AG10803 (cell line): Measurements from ENCODE around the gene ZNF236.

Experiments used
- DNase-seq: peaks from one replicate; pipeline ENCODE4 v3.0.0; 2010; ENCODE audit warnings: low read depth
- H3K4me3 ChIP-seq: 2 replicates; pipeline ENCODE4 v1.5.1; 2011; ENCODE audit warnings: mild to moderate bottlenecking, low read length, control low read depth
- CTCF ChIP-seq: conservative IDR thresholded peaks from 2 replicates; pipeline ENCODE4 v1.5.1; 2011; ENCODE audit warnings: mild to moderate bottlenecking, low read length, control low read depth, inconsistent platforms

ZNF236 gene

DNA sequence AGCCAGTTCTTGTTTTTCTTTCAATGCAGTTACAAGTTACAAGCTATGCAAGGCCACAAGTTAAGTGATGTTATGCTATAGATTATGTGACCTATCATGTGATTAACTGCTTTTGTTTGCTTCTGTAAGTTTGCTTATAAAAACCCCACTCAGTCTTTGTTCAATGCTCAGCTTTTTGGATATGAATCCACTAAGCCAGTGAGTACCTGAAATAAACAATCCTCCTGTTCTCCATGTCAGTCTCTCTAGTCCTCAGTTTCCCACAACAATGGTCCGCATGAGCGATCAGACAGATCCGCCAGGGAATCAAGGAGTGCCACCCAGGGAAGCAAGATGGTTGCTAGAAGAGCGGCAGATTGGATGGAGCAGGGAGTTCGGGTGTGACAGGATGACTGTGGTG is 30.7 kb upstream of the ZNF236 start:
- H3K4me3 ChIP-seq, result no peak overlapping the region
- TF ChIP-seq CTCF, result no peak
- no peak for DNase-seq

DNA sequence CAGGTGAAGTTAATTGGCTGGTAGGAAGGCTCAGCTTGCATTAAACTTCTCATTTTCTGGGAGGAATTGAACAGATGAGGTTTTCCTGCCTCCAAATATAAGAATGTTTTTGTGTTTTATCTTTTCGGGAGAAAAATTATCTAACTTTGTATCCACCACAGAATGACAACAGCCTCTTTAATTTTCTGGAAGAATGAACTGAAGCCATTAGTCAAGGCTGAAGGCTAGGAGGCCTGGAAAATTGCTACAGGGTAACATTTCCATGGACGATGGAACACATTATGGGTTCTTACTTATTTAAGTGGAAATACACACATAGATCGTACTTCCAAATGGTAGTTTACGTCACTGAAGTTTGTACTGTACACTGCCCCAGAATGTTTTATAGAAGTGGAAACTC is 28.0 kb upstream of the ZNF236 start:
- no peak for TF ChIP-seq CTCF
- no peak overlapping the region for H3K4me3 ChIP-seq
- no peak for DNase-seq

DNA sequence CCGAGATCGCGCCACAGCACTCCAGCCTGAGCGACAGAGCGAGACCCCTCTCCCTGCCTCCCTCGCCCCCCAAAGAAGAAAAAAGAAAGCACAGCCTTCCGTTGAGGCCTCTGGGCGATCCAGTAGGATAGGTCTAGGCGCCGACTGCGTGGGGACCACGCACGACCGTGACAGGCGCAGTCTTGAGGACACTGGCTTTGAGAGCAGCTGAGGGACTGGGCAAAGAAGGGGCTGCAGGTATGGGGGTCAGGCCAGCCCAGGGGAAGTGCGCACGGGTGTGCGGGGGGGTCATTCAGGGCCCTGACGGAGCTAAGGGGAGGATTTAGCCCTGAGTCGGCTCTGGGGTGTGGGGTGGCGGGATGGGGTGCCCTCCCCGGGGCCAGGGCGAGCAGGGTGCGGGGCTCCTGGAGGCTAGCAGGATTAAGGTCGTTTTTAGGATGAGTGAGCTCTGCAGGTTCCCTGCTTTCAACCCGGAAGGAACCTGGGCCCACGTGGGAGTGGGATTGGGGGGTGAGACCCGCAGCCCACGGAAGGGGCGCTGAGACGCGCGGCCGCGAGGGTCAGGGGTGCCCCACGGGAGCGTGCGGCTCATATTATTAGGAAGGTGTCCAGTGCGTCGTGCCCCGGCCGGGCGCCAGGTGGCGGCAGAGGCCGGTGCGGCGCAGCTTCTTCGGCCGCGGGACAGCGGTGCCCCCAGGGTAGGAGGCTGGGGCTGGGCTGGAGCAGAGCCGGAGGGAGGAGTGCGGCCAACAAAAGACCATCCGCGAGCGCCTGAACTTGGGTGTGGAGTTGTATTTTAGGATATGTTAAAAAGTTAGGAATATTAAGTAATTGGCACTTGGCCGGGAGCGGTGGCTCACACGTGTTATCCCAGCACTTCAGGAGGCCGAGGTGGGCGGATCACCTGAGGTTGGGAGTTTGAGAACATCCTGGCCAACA is 20.5 kb upstream of the ZNF236 start:
- H3K4me3 ChIP-seq, result peak overlapping the region; percentile 47
- TF ChIP-seq CTCF, result peak; percentile 63
- peak; percentile 32 for DNase-seq

GRCh38 chr18:76803413-76803812 is 18.9 kb upstream of the ZNF236 start:
- no peak for TF ChIP-seq CTCF
- H3K4me3 ChIP-seq, result no peak overlapping the region
- no peak for DNase-seq

- peak; percentile 44 for DNase-seq
- H3K4me3 ChIP-seq, result no peak overlapping the region
- peak; percentile 94 for TF ChIP-seq CTCF
Observed at GRCh38 chr18:76803814-76804213, 18.5 kb upstream of the ZNF236 start.

DNA sequence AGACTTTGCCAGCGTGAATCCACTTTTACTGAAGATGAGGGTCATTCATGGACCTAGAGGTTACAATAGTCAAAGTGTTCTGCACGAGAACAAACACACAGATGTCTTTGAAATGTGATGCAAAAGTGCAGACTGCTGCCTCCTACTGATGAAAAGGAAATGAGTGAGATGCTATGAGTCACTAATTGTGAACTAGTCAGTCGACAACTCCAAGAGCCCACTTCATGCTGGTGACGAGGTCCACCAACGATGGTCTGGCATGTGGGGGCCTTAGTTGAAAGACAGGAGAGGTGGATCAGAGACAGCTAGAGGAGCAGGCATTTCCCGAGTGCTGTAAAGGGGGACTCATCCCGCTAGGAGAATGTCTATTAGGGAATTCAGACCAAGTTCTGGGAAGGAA is 17.1 kb upstream of the ZNF236 start:
- TF ChIP-seq CTCF, result peak; percentile 31
- DNase-seq, result peak; percentile 17
- no peak overlapping the region for H3K4me3 ChIP-seq

GRCh38 chr18:76806301-76806700 is 16.1 kb upstream of the ZNF236 start:
- DNase-seq, result no peak
- no peak overlapping the region for H3K4me3 ChIP-seq
- TF ChIP-seq CTCF, result no peak
